MCF 10A (cell line): ENCODE results near the gene BACH2. TPM values are rescaled to one million over a fixed set of nuclear protein-coding genes. Genes with fewer than 3 reads are reported as not detected.

ENCODE experiments used
- BruUV-seq: library from RNA; stranded (reverse); fragments of 400-500 nt; replicated peaks from 2 replicates; lab custom pipeline; 2021; lab: Mats Ljungman, UMichigan
- CTCF ChIA-PET: fragments of 300-600 bp; sonication (Branson Sonifier 250); formaldehyde crosslinking; extraction: SDS; loops from one replicate; lab custom pipeline; 2021; ENCODE audit warnings: antibody characterized with exemption, inconsistent platforms; lab: Yijun Ruan, JAX
- POLR2A ChIA-PET: fragments of 300-600, 350-650 bp; sonication (Branson Sonifier 250); formaldehyde crosslinking; extraction: SDS; loops from one replicate; lab custom pipeline; 2020; ENCODE audit warnings: antibody characterized with exemption, inconsistent platforms; lab: Yijun Ruan, JAX
- DNase-seq: peaks from one replicate; pipeline ENCODE4 v3.0.0-alpha.2; 2018; ENCODE audit not compliant: unreplicated experiment
- H3K27ac Mint-ChIP-seq: one replicate; pipeline ENCODE4 v1.8.0; 2022; ENCODE audit warnings: mild to moderate bottlenecking, low read depth, mixed read lengths; ENCODE audit not compliant: unreplicated experiment
- H3K27me3 Mint-ChIP-seq: one replicate; pipeline ENCODE4 v1.8.0; 2022; ENCODE audit warnings: mixed read lengths; ENCODE audit not compliant: insufficient read depth, unreplicated experiment
- H3K36me3 Mint-ChIP-seq: one replicate; pipeline ENCODE4 v1.8.0; 2022; ENCODE audit warnings: mild to moderate bottlenecking, moderate library complexity, mixed read lengths; ENCODE audit not compliant: insufficient read depth, unreplicated experiment
- H3K4me1 Mint-ChIP-seq: one replicate; pipeline ENCODE4 v1.8.0; 2022; ENCODE audit warnings: mixed read lengths; ENCODE audit not compliant: insufficient read depth, unreplicated experiment
- H3K4me3 Mint-ChIP-seq: one replicate; pipeline ENCODE4 v1.8.0; 2022; ENCODE audit warnings: mild to moderate bottlenecking, moderate library complexity, mixed read lengths; ENCODE audit not compliant: unreplicated experiment
- H3K9me3 Mint-ChIP-seq: one replicate; pipeline ENCODE4 v1.8.0; 2022; ENCODE audit warnings: mixed read lengths; ENCODE audit not compliant: unreplicated experiment
- intact Hi-C: fragments of 100-400 bp; cut with micrococcal nuclease; formaldehyde crosslinking; loops from 2 replicates; pipeline ENCODE4 v1.14.1; 2022
- total RNA-seq: library from RNA; stranded (reverse); gene quantifications from 2 replicates; pipeline ENCODE4 v1.2.3, GENCODE V29; 2022
- TF ChIP-seq, protein P1 (sequence below): fragments of 200-600 bp; IDR thresholded peaks from one replicate; pipeline ENCODE4 v1.8.0; 2022; ENCODE audit warnings: antibody characterized with exemption, mild to moderate bottlenecking; ENCODE audit not compliant: unreplicated experiment

BACH2 gene
- total RNA-seq, 1 experiment from 2014 or later = 9.9 TPM

GRCh38 chr6:90328004-90328403 lies 31.4 kb upstream of the BACH2 start:
- H3K36me3 Mint-ChIP-seq = no peaks in the 10 kb centered on the region
- intact Hi-C loops = no loop called here
- ChIA-PET POLR2A (interaction anchor here (0.9 to 1.8 kb wide), 4 partner anchors 8 to 59 kb away, joined by 3 to 4 read pairs (median 4); no protein-coding TSS in a partner anchor), CTCF (interaction anchor here (1.0 to 1.1 kb wide), 2 partner anchors 10 to 13 kb away, joined by 4 to 5 read pairs; no protein-coding TSS in a partner anchor)
- BruUV-seq = no TSS peak
- H3K4me3 Mint-ChIP-seq = no peak overlapping the region
- peak; percentile 26 for DNase-seq
- TF ChIP-seq, protein P1, sequence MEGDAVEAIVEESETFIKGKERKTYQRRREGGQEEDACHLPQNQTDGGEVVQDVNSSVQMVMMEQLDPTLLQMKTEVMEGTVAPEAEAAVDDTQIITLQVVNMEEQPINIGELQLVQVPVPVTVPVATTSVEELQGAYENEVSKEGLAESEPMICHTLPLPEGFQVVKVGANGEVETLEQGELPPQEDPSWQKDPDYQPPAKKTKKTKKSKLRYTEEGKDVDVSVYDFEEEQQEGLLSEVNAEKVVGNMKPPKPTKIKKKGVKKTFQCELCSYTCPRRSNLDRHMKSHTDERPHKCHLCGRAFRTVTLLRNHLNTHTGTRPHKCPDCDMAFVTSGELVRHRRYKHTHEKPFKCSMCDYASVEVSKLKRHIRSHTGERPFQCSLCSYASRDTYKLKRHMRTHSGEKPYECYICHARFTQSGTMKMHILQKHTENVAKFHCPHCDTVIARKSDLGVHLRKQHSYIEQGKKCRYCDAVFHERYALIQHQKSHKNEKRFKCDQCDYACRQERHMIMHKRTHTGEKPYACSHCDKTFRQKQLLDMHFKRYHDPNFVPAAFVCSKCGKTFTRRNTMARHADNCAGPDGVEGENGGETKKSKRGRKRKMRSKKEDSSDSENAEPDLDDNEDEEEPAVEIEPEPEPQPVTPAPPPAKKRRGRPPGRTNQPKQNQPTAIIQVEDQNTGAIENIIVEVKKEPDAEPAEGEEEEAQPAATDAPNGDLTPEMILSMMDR = no peak
- H3K27me3 Mint-ChIP-seq = no peaks in the 10 kb centered on the region
- H3K9me3 Mint-ChIP-seq = no peaks in the 10 kb centered on the region
- H3K27ac Mint-ChIP-seq = no peak overlapping the region
- no peaks in the 10 kb centered on the region for H3K4me1 Mint-ChIP-seq

GRCh38 chr6:90326404-90327057 lies 29.9 kb upstream of the BACH2 start:
- POLR2A ChIA-PET = interaction anchor here (1.1 to 1.8 kb wide), 2 partner anchors 42 to 60 kb away, joined by 3 to 4 read pairs; no protein-coding TSS in a partner anchor
- H3K27ac Mint-ChIP-seq = no peak overlapping the region

GRCh38 chr6:90323706-90324105 lies 27.1 kb upstream of the BACH2 start:
- Mint-ChIP-seq H3K27me3 (no peaks in the 10 kb centered on the region), H3K4me1 (no peaks in the 10 kb centered on the region), H3K27ac (no peak overlapping the region), H3K9me3 (no peaks in the 10 kb centered on the region), H3K36me3 (no peaks in the 10 kb centered on the region), H3K4me3 (no peak overlapping the region)
- CTCF ChIA-PET = interaction anchor here (0.6 kb wide), 1 partner anchor 28 kb away, joined by 4 read pairs; no protein-coding TSS in a partner anchor
- TF ChIP-seq, protein P1 = no peak
- POLR2A ChIA-PET = no interaction called here
- no peak for DNase-seq
- BruUV-seq = no TSS peak
- intact Hi-C loops = no loop called here

More at GRCh38 chr6:90326404-90327057, 29.9 kb upstream of the BACH2 start:
- no peaks in the 10 kb centered on the region for H3K9me3 Mint-ChIP-seq
- TF ChIP-seq, protein P1 = no peak
- intact Hi-C loops = no loop called here
- no peaks in the 10 kb centered on the region for H3K27me3 Mint-ChIP-seq
- no TSS peak for BruUV-seq
- CTCF ChIA-PET = no interaction called here
- no peaks in the 10 kb centered on the region for H3K4me1 Mint-ChIP-seq
- DNase-seq = no peak
- H3K4me3 Mint-ChIP-seq = no peak overlapping the region
- no peaks in the 10 kb centered on the region for H3K36me3 Mint-ChIP-seq

GRCh38 chr6:90322976-90323474 lies 26.4 kb upstream of the BACH2 start:
- TF ChIP-seq, protein P1 = no peak
- ChIA-PET CTCF (no interaction called here), POLR2A (no interaction called here)
- DNase-seq = no peak
- Mint-ChIP-seq H3K36me3 (no peaks in the 10 kb centered on the region), H3K27ac (no peak overlapping the region), H3K4me3 (no peak overlapping the region), H3K4me1 (no peaks in the 10 kb centered on the region), H3K27me3 (no peaks in the 10 kb centered on the region), H3K9me3 (no peaks in the 10 kb centered on the region)
- BruUV-seq = no TSS peak
- intact Hi-C loops = no loop called here
